RWPE1 (cell line): ENCODE results near the gene HTT.

Source experiments
- CTCF ChIA-PET: fragments of 350-600 bp; sonication (Branson Sonifier 250); formaldehyde crosslinking; extraction: SDS; loops from one replicate; lab custom pipeline; 2021; lab: Yijun Ruan, JAX
- POLR2A ChIA-PET: fragments of 400-600 bp; formaldehyde crosslinking; extraction: SDS; loops from one replicate; lab custom pipeline; 2020; ENCODE audit warnings: antibody characterized with exemption; ENCODE audit not compliant: low non-redundant PET; lab: Yijun Ruan, JAX
- DNase-seq: peaks from one replicate; pipeline ENCODE4 v3.0.0; 2012; ENCODE audit warnings: low spot score
- H3K27ac ChIP-seq: fragments of 450-650 bp; 2 replicates; pipeline ENCODE4 v1.5.1; 2017
- TF ChIP-seq, protein P1 (sequence below): fragments of 450-650 bp; conservative IDR thresholded peaks from 2 replicates; pipeline ENCODE4 v1.5.1; 2017; ENCODE audit warnings: low read depth, mild to moderate bottlenecking

Gene HTT

DNA sequence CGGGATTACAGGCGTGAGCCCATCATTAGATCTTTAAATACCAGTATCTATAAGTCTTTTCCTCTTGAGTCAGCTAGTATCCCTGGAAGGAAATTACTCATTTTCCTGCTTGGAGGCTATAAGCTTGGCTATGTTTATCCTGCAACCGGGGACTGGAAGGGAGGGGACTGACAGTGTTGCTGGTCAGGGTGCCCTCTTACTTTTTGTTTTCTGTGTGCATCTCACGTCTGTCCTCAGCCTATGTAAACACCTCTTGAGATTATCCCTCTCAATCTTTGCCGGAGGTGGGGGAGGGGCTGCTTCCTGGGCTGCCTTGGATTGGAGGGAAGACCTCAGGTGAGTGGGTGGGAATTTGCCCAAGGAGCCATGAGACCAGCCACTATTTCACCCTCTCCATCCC, 37.0 kb downstream of the HTT start:
- CTCF ChIA-PET, result no interaction called here
- POLR2A ChIA-PET, result no interaction called here
- DNase-seq, result peak; percentile 78
- H3K27ac ChIP-seq, result peak overlapping the region; percentile 56
- TF ChIP-seq, protein P1, sequence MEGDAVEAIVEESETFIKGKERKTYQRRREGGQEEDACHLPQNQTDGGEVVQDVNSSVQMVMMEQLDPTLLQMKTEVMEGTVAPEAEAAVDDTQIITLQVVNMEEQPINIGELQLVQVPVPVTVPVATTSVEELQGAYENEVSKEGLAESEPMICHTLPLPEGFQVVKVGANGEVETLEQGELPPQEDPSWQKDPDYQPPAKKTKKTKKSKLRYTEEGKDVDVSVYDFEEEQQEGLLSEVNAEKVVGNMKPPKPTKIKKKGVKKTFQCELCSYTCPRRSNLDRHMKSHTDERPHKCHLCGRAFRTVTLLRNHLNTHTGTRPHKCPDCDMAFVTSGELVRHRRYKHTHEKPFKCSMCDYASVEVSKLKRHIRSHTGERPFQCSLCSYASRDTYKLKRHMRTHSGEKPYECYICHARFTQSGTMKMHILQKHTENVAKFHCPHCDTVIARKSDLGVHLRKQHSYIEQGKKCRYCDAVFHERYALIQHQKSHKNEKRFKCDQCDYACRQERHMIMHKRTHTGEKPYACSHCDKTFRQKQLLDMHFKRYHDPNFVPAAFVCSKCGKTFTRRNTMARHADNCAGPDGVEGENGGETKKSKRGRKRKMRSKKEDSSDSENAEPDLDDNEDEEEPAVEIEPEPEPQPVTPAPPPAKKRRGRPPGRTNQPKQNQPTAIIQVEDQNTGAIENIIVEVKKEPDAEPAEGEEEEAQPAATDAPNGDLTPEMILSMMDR, result no peak

DNA sequence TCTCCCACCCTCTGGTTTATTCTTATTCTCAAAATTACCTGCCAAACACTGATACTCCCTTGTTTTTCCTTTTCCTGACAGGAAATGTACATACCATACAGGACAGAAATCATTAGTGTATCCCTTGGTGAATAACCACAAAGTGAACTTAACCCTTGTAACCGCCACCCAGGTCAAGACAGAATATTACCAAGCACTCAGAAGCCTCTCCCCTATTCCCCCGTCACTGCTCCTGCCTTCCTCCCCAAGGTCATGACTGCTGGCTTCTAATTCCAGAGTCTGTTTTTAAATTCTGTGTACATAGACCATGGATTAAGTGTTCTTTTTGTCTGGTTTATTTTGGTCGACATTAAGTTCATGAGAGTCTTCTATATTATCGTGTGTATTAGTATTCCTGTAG, 37.7 kb downstream of the HTT start:
- CTCF ChIA-PET, result no interaction called here
- no peak for DNase-seq
- POLR2A ChIA-PET, result no interaction called here
- TF ChIP-seq, protein P1, result no peak
- no peak overlapping the region for H3K27ac ChIP-seq

DNA sequence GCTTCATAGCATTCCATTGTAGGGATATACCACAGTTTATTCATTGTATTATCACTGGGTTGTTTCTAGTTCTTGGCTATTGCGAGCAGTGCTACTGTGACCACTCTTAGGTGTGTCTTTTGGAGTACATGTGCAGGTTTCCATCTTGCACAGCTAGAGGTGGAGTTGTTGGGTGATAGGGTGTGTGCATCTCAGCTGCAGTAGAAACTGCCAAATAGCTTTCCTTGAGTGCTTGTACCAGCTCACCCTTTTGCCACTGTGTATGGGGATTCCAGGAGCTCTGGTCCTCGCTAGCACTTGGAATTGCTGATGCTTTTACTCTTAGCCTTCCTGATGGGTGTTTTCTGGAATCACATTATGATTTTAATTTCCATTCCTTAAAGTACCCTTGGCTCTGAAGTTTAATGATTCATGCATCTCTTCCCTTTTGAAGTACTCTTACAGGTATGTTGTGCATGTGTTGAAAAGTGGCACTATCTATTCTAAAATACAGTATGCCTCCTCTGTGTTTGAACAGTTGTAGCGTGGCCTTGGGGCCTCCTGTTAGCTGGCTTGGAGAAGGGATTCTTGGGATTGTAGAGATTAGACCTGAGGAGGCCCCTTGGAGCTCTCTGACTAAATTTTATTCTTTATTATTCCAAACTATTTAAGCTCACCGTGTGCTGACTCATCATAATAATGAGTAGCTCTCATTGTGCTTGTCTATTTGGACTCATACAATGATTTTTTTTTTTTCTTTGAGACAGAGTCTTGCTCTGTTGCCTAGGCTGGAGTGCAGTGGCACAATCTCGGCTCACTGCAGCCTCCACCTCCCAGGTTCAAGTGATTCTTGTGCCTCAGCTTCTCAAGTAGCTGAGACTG, 38.4 kb downstream of the HTT start:
- ChIA-PET POLR2A (no interaction called here), CTCF (no interaction called here)
- TF ChIP-seq, protein P1, result no peak
- H3K27ac ChIP-seq, result no peak overlapping the region
- no peak for DNase-seq

DNA sequence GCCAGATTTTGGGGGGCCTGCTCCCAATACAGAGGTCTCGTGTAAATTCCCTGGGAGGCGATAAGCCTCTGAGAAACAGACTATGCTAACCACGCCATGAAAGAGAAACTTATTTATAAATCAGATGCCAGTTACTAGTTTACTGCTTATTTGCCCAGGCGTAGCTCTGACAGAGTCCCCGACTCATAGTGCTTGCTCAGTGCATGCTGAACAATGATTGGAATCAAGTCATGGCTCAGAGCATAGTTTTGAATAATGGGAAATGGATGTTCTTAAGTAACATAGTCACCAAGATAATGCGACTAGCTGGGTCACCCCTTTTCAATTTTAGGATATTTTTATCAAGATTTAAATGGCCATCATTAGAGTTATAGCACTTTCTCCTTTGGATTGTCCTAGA, 39.9 kb downstream of the HTT start:
- CTCF ChIA-PET, result no interaction called here
- no peak for DNase-seq
- POLR2A ChIA-PET, result no interaction called here
- TF ChIP-seq, protein P1, result no peak
- H3K27ac ChIP-seq, result no peak overlapping the region

DNA sequence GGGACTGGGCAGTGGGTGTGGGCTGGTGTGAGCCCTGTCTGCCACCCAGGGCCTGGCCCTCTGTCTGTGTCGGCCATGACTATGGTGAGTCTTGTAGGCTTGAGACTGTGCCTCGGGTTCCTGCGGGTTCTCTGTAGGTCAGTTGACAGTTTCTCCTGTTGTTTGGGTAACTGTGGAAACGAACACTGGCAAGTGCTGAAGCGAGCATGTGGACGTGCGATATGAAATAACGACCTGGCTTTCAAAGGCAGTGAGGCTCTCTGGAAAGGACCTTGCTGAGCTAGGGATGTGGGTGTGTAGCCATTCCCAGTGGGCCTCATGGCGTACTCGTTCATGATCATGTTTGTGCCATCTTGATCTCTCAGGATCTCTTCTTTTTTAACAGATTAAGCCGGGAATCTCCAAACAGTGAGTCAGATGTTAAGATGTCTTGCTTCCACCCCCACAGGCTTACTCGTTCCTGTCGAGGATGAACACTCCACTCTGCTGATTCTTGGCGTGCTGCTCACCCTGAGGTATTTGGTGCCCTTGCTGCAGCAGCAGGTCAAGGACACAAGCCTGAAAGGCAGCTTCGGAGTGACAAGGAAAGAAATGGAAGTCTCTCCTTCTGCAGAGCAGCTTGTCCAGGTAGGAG, 41.3 kb downstream of the HTT start:
- ChIA-PET CTCF (interaction anchor here (0.6 kb wide), 1 partner anchor 15 kb away, joined by 4 read pairs; no protein-coding TSS in a partner anchor), POLR2A (no interaction called here)
- TF ChIP-seq, protein P1, result no peak
- no peak overlapping the region for H3K27ac ChIP-seq
- DNase-seq, result no peak

DNA sequence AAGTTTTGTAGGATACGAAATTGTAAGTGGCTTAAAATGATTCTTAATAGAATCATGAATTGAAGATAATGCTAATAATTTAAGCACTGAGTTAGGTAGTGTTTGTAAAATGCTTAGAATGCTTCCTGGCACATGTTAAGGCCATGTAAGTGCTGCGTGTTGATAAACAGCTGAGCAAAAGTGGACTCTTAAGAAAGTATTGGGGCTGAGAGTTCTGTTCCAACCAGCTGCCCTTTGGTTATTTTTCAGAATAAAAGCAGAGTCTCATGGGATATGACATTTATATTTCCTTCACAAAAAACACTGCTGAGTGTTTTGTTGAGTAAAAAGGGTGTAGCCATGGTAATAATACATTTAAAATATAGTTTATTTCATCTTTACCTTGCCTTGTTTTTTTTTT, 42.5 kb downstream of the HTT start:
- CTCF ChIA-PET, result no interaction called here
- no peak for DNase-seq
- POLR2A ChIA-PET, result no interaction called here
- TF ChIP-seq, protein P1, result no peak
- H3K27ac ChIP-seq, result no peak overlapping the region
